ENCODE data around the gene KLHL25. TPM values are rescaled to one million over a fixed set of nuclear protein-coding genes. Genes with fewer than 3 reads are reported as not detected.

KLHL25 gene
- total RNA-seq, 1 experiment from 2014 or later: 16.0 TPM

DNA sequence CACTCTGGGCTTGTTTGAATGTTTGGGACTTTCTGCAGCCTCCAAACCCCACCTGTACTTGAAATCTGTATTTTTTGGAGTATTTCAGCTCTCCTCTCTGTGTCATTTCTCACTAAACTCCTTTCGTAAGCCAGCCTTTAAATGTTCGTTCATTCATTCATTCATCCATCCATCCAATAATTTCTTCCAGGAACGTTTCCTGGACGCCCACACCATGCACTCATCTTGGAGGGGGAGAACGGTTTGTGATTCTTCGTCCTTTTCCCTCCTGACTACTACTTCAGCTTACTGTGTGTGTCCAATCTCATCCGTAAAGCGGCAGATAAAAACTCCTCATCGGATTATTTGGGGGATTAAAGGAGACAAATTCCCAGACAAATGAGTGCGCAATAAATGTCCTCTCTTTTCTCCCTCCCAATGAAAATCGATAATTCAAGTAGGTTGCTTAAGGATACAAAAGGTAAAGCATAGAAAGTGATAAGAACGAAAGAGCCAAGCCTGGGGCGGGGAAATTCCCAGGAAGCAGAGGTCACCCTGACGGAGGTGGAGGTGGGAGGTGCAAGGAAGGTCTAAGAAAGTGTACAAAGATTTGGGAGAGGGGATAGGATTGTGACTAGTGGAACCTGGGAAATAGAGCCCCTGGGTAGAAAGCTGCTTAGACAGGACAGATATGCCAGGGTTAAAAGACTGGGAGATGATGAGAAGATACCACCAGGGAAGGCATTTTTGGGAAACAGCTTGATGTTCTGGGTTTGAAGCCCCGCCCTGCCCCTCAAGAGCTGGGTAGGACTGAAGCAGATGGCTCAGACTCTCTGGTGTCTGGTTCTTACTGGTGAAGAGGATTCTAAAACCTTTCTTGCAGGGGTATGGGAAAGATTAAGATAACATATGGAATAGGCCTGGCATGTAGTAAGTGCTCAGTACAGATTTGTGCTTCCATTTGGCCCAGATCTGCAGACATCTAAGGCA is 896 bp upstream of the KLHL25 start:
- Mint-ChIP-seq H3K4me3 (ENCODE audit: low read depth, unreplicated experiment) (peak overlapping the region; percentile 73), H3K36me3 (ENCODE audit: insufficient read depth, unreplicated experiment) (peaks cover 35% of the 10 kb centered on the region), H3K27me3 (ENCODE audit: unreplicated experiment) (no peaks in the 10 kb centered on the region), H3K9me3 (ENCODE audit: low read depth, unreplicated experiment) (no peaks in the 10 kb centered on the region), H3K4me1 (ENCODE audit: low read depth, unreplicated experiment) (peaks cover 34% of the 10 kb centered on the region), H3K27ac (ENCODE audit: unreplicated experiment) (peak overlapping the region; percentile 69)
- CTCF ChIA-PET: interaction anchor here (1.0 to 1.2 kb wide), 3 partner anchors 13 to 42 kb away, joined by 3 to 4 read pairs (median 4); no protein-coding TSS in a partner anchor
- no TSS peak for BruUV-seq (replicated peaks)
- TF ChIP-seq, protein P1, sequence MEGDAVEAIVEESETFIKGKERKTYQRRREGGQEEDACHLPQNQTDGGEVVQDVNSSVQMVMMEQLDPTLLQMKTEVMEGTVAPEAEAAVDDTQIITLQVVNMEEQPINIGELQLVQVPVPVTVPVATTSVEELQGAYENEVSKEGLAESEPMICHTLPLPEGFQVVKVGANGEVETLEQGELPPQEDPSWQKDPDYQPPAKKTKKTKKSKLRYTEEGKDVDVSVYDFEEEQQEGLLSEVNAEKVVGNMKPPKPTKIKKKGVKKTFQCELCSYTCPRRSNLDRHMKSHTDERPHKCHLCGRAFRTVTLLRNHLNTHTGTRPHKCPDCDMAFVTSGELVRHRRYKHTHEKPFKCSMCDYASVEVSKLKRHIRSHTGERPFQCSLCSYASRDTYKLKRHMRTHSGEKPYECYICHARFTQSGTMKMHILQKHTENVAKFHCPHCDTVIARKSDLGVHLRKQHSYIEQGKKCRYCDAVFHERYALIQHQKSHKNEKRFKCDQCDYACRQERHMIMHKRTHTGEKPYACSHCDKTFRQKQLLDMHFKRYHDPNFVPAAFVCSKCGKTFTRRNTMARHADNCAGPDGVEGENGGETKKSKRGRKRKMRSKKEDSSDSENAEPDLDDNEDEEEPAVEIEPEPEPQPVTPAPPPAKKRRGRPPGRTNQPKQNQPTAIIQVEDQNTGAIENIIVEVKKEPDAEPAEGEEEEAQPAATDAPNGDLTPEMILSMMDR (IDR thresholded peaks at IDR 0.05; ENCODE audit: unreplicated experiment): no peak
- DNase-seq: peak; percentile 53
- intact Hi-C loops (cut with micrococcal nuclease; ENCODE audit: unreplicated experiment): no loop called here

DNA sequence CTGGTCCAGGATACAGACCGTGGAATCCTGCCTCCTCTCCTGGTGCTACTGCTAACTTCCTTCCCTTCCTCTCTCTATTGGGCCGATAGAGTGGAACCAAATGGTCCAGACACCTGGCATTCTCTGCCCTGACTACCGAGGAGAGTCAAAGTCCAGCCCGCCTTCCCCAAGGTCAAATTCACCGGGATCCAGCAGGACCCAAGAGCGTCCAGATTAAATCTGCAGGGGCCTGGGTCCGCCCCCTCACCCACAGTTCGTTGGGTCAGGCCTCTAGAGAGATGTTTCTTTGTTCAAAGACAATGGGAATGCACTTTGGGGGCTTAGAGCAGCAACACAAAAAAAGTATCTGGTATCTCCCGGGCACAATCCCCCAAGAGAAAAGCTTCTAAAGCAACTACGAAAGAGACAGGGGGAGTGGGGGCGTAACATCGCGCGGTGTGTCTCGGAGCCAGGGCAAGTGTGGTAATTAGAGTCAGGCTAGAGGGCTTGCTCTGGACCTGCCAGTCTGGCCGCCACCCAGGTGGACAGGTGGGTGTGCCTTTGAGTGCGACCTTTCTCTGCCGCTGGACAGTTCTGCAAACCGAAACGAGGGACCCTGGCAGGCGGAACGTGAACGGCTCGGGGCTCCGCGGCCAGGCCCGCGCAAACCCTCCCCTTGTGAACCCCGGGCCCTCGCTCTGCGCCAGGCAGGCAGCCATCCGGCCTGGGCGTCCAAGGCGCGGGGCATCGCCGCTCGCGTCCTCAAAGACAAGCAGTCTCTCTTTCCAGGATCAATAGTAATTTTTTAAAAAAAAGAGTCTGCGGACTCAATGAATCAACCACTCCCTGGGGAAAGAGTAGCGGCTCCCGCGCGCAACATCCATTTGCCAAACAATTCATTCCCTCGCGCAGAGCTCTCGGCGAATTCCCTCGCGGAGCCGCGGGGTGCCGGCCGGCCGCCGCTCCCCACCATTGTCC is 806 bp downstream of the KLHL25 start:
- H3K27ac Mint-ChIP-seq (ENCODE audit: unreplicated experiment): peak overlapping the region; percentile 69
- H3K27me3 Mint-ChIP-seq (ENCODE audit: unreplicated experiment): no peaks in the 10 kb centered on the region
- TF ChIP-seq, protein P1 (IDR thresholded peaks at IDR 0.05; ENCODE audit: unreplicated experiment): no peak
- intact Hi-C loops (cut with micrococcal nuclease; ENCODE audit: unreplicated experiment): no loop called here
- peaks cover 31% of the 10 kb centered on the region for H3K36me3 Mint-ChIP-seq (ENCODE audit: insufficient read depth, unreplicated experiment)
- peaks cover 38% of the 10 kb centered on the region for H3K4me1 Mint-ChIP-seq (ENCODE audit: low read depth, unreplicated experiment)
- H3K4me3 Mint-ChIP-seq (ENCODE audit: low read depth, unreplicated experiment): peak overlapping the region; percentile 73
- TSS peak; percentile 46 for BruUV-seq (replicated peaks)
- H3K9me3 Mint-ChIP-seq (ENCODE audit: low read depth, unreplicated experiment): no peaks in the 10 kb centered on the region
- CTCF ChIA-PET: interaction anchor here (1.0 to 1.2 kb wide), 2 partner anchors 16 to 43 kb away, joined by 4 read pairs; no protein-coding TSS in a partner anchor
- peak; percentile 53 for DNase-seq

DNA sequence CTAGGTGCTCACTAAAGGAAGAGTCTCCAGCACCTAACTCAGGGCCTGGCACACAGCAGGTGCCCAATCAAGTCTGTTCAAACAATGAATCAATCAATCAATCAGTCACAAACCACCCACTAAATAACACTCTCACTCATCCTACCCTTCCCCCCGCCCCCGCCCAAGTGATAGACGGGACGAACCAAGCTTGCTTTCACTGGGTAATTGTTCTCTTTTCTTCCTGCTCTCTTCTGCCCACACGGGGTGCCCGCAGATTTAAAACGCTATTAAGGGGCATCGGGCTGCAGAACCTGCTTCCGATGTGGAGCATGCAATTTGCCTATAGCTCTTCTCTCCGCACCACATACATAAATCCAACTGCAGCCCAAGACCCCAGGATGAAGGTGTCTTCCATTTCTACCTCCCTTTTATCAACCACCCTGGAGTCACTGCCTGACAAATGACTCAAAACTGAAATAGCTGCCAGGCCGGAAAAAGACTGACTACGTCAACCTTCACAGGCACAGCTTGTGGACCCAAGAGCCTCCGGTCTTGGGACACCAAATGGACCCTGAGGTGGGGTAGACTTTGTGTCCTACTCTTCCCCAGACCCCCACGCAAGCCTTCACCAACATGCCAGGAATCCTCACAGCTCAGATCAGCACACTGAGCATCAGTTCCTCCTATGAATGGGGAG is 1.7 kb downstream of the KLHL25 start:
- H3K27ac Mint-ChIP-seq (ENCODE audit: unreplicated experiment): peak overlapping the region; percentile 22
- intact Hi-C loops (cut with micrococcal nuclease; ENCODE audit: unreplicated experiment): no loop called here
- TF ChIP-seq, protein P1 (IDR thresholded peaks at IDR 0.05; ENCODE audit: unreplicated experiment): no peak
- no TSS peak for BruUV-seq (replicated peaks)
- H3K36me3 Mint-ChIP-seq (ENCODE audit: insufficient read depth, unreplicated experiment): peaks cover 31% of the 10 kb centered on the region
- DNase-seq: no peak
- H3K4me1 Mint-ChIP-seq (ENCODE audit: low read depth, unreplicated experiment): peaks cover 41% of the 10 kb centered on the region
- H3K9me3 Mint-ChIP-seq (ENCODE audit: low read depth, unreplicated experiment): no peaks in the 10 kb centered on the region
- no peaks in the 10 kb centered on the region for H3K27me3 Mint-ChIP-seq (ENCODE audit: unreplicated experiment)
- H3K4me3 Mint-ChIP-seq (ENCODE audit: low read depth, unreplicated experiment): peak overlapping the region; percentile 73
- CTCF ChIA-PET: no interaction called here
